Hepatocyte (in vitro differentiated cells): ENCODE data around the gene ZSCAN25. TPM values are rescaled to one million over a fixed set of nuclear protein-coding genes. Genes with fewer than 3 reads are reported as not detected.
A peak's percentile ranks its signal among the peaks of the same experiment; 100 is the strongest.

Experiments used
- DNase-seq: peaks from one replicate; pipeline ENCODE4 v3.0.0-alpha.2; 2016; ENCODE audit warnings: low spot score
- H2AFZ ChIP-seq: fragments of 200-600 bp; sonication (generic); 2 replicates; pipeline ENCODE4 v1.6.0; 2016; ENCODE audit warnings: antibody characterized with exemption, mild to moderate bottlenecking
- H3K27ac ChIP-seq: fragments of 200-600 bp; sonication (generic); 2 replicates; pipeline ENCODE4 v1.5.1; 2016; ENCODE audit warnings: mild to moderate bottlenecking
- H3K27me3 ChIP-seq: fragments of 200-600 bp; sonication (generic); 2 replicates; pipeline ENCODE4 v1.6.1; 2016
- H3K36me3 ChIP-seq: fragments of 200-600 bp; sonication (generic); replicated peaks from 2 replicates; pipeline ENCODE4 v1.5.1; 2016; ENCODE audit warnings: low read depth; ENCODE audit not compliant: insufficient read depth
- H3K4me1 ChIP-seq: fragments of 200-600 bp; sonication (generic); 2 replicates; pipeline ENCODE4 v1.5.1; 2016; ENCODE audit warnings: mild to moderate bottlenecking, moderate library complexity; ENCODE audit not compliant: insufficient read depth
- H3K4me2 ChIP-seq: fragments of 200-600 bp; sonication (generic); 2 replicates; pipeline ENCODE4 v1.6.0; 2016
- H3K4me3 ChIP-seq: fragments of 200-600 bp; sonication (generic); 2 replicates; pipeline ENCODE4 v1.5.1; 2016; ENCODE audit warnings: mild to moderate bottlenecking
- H3K79me2 ChIP-seq: fragments of 200-600 bp; sonication (generic); 2 replicates; pipeline ENCODE4 v1.6.0; 2017; ENCODE audit warnings: mild to moderate bottlenecking
- H3K9me2 ChIP-seq: fragments of 200-600 bp; sonication (generic); replicated peaks from 2 replicates; pipeline ENCODE4 v1.6.0; 2017; ENCODE audit warnings: mild to moderate bottlenecking; ENCODE audit not compliant: insufficient read depth
- H3K9me3 ChIP-seq: fragments of 200-600 bp; sonication (generic); 2 replicates; pipeline ENCODE4 v1.5.1; 2016; ENCODE audit warnings: low read depth, mild to moderate bottlenecking
- H4K20me1 ChIP-seq: fragments of 200-600 bp; sonication (generic); 2 replicates; pipeline ENCODE4 v1.6.0; 2016; ENCODE audit warnings: mild to moderate bottlenecking; ENCODE audit not compliant: insufficient read depth, poor library complexity, severe bottlenecking
- EZH2 ChIP-seq: fragments of 200-600 bp; sonication (generic); IDR thresholded peaks from 2 replicates; pipeline ENCODE4 v1.6.1; 2016; ENCODE audit warnings: antibody characterized with exemption, mild to moderate bottlenecking, borderline replicate concordance
- EZH2phosphoT487 ChIP-seq: fragments of 200-600 bp; sonication (generic); IDR thresholded peaks from one replicate; pipeline ENCODE4 v1.6.1; 2018; ENCODE audit warnings: antibody characterized with exemption, mild to moderate bottlenecking, low read depth, moderate library complexity; ENCODE audit not compliant: unreplicated experiment, severe bottlenecking
- WGBS: methylation state at CpG from one replicate; pipeline ENCODE4 v1.1.6; 2016; ENCODE audit warnings: low lambda C conversion rate; ENCODE audit errors: missing lambda C conversion rate; 5-methylcytosine and 5-hydroxymethylcytosine counted together
- polyA plus RNA-seq: library from polyadenylated mRNA; unstranded; fragments of >200 nt; fragmentation: Nextera tagmentation; extraction: Ambion mirVana; gene quantifications from 2 replicates; pipeline ENCODE4 v1.2.1, GENCODE V29; 2016
- total RNA-seq: library from RNA; depleted of rRNA; stranded (reverse); fragments of >200 nt; gene quantifications from 2 replicates; pipeline ENCODE4 v1.2.3, GENCODE V29; 2014
- TF ChIP-seq, protein P1 (sequence below): fragments of 200-600 bp; sonication (generic); IDR thresholded peaks from 2 replicates; pipeline ENCODE4 v1.5.1; 2016; ENCODE audit warnings: antibody characterized with exemption, mild to moderate bottlenecking; ENCODE audit not compliant: poor library complexity

ZSCAN25 gene
- total and polyA plus RNA-seq, 2 experiments from 2014 or later = 11.4 to 18.8 TPM

DNA sequence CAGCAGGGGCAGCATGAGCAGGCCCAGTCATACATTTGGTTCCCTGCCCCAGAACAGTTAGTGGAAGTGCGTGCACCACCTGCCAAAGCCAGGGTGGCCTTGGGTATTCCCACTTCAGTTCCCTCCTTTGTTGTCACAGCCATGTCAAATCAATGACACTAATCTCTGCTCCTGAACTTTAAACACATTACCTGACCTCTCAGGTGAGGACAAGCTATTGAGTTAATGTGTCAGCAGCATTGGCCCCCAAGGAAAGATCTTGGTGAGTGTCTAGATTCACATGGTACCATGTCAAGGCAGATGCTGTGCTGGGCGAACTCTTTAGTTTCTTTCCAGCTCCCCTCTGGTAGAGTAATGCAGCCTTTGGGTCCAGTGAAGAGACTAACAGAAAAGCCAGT lies 60.9 kb downstream of the ZSCAN25 start:
- H3K4me2 ChIP-seq = peak overlapping the region; percentile 67
- H3K4me1 ChIP-seq = peaks cover 11% of the 10 kb centered on the region
- TF ChIP-seq, protein P1, sequence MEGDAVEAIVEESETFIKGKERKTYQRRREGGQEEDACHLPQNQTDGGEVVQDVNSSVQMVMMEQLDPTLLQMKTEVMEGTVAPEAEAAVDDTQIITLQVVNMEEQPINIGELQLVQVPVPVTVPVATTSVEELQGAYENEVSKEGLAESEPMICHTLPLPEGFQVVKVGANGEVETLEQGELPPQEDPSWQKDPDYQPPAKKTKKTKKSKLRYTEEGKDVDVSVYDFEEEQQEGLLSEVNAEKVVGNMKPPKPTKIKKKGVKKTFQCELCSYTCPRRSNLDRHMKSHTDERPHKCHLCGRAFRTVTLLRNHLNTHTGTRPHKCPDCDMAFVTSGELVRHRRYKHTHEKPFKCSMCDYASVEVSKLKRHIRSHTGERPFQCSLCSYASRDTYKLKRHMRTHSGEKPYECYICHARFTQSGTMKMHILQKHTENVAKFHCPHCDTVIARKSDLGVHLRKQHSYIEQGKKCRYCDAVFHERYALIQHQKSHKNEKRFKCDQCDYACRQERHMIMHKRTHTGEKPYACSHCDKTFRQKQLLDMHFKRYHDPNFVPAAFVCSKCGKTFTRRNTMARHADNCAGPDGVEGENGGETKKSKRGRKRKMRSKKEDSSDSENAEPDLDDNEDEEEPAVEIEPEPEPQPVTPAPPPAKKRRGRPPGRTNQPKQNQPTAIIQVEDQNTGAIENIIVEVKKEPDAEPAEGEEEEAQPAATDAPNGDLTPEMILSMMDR = no peak
- peaks cover 5% of the 10 kb centered on the region for H3K36me3 ChIP-seq
- H3K79me2 ChIP-seq = peaks cover 7% of the 10 kb centered on the region
- H3K27me3 ChIP-seq = no peaks in the 10 kb centered on the region
- H3K9me3 ChIP-seq = no peaks in the 10 kb centered on the region
- DNase-seq = no peak
- H2AFZ ChIP-seq = no peak overlapping the region
- no peaks in the 10 kb centered on the region for H3K9me2 ChIP-seq
- peak overlapping the region; percentile 86 for H3K27ac ChIP-seq
- H3K4me3 ChIP-seq = no peak overlapping the region
- 81% methylated on average over 2 of the region's 2 CpGs for WGBS
- H4K20me1 ChIP-seq = no peaks in the 10 kb centered on the region

DNA sequence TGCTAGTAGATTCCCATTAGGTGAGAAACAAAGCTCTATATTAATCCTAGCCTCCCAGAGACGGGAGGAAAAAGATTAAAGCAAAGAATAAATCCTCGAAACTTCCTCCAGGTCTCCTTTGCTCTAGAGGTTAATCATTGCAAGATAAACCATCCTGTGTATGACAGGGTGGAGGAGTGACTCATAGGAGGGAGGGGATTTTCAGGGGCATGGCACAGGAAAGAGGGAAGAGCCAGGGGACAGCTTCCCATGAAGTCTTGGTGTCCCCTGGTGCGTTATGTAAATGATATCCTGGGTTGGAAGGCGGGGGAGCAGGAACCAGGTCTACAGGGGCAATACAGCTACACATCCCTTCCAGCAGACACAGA lies 62.3 kb downstream of the ZSCAN25 start:
- TF ChIP-seq EZH2phosphoT487 = no peak
- TF ChIP-seq EZH2 = no peak
- TF ChIP-seq, protein P1 = no peak
- WGBS = 39% methylated on average over 4 of the region's 4 CpGs
- Histone ChIP-seq H3K9me2 (no peaks in the 10 kb centered on the region), H4K20me1 (no peaks in the 10 kb centered on the region), H3K27me3 (no peaks in the 10 kb centered on the region), H2AFZ (no peak overlapping the region), H3K4me1 (peaks cover 11% of the 10 kb centered on the region), H3K27ac (peak overlapping the region; percentile 86), H3K36me3 (peaks cover 5% of the 10 kb centered on the region), H3K4me2 (peak overlapping the region; percentile 67), H3K4me3 (no peak overlapping the region), H3K79me2 (peaks cover 7% of the 10 kb centered on the region), H3K9me3 (no peaks in the 10 kb centered on the region)
- DNase-seq = peak; percentile 77

DNA sequence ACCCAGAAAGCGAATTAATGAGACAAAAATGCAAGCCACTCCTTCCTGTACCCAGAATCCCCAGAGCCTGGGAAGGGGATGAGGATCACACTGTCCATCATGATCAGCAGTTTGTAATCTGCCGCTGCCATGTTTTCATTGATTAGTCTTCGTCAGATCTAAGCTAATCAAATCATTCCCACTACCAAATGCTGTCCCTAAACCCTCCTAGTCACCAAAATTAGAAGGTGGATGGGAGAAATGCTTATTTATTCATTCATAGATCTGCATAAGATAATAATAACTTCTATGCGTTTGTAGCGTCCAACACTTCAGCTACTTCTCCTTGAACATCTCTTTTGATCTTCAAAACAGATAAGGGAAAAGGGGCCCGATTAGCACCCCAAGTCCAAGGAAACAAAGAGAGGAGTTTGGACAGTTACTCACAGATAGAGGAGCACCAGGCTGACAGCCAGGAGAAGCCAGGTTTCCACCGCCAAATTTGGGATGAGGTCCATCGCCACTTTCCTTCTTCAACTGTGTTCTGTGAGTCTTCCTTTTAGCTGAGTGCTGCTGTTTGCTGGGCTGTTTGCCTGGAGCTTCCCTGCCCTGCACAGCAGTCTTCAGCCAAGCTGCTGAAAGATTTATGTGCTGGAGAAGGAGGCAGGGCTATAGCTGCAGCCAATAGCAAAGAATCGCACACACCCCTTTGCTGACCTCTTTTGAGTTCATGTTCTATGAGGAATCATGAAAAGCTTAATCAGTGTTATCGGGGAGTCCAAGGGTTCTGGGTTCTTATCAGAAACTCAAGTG lies 62.9 kb downstream of the ZSCAN25 start, which contains the start of gene CYP3A5:
Gene CYP3A5, minus strand, starts transcription at position 597 of the 792 bp plus-strand sequence. Its CDS starts 100 bp downstream, at position 497.
- Histone ChIP-seq H3K27ac (peak within 1 kb of the TSS; percentile 86), H3K27me3 (no peaks in the 10 kb centered on the region), H3K9me2 (no peaks in the 10 kb centered on the region), H3K9me3 (no peaks in the 10 kb centered on the region), H3K4me2 (peak within 1 kb of the TSS; percentile 67), H3K36me3 (peaks cover 5% of the 10 kb centered on the region), H2AFZ (no peak within 1 kb of the TSS), H3K4me1 (peaks cover 11% of the 10 kb centered on the region), H3K79me2 (peaks cover 7% of the 10 kb centered on the region), H4K20me1 (no peaks in the 10 kb centered on the region), H3K4me3 (no peak within 1 kb of the TSS)
- WGBS = 66% methylated on average over 10 of the region's 10 CpGs
- TF ChIP-seq EZH2 = no peak
- TF ChIP-seq EZH2phosphoT487 = no peak
- TF ChIP-seq, protein P1 = no peak
- DNase-seq = peak; percentile 78

Other genes starting within 250 kb of the ZSCAN25 start
- gene ARPC1B, start 242.2 kb upstream of the ZSCAN25 start, total RNA-seq = 139 and 153 TPM in 2 replicates
- 199 and 205 TPM in 2 replicates for gene ARPC1B, start 242.2 kb upstream of the ZSCAN25 start, polyA plus RNA-seq
- gene PDAP1, start 208.3 kb upstream of the ZSCAN25 start, total RNA-seq = 93.9 and 110 TPM in 2 replicates
- gene PDAP1, start 208.3 kb upstream of the ZSCAN25 start, polyA plus RNA-seq = 52.6 and 76.5 TPM in 2 replicates
- gene BUD31, start 208.0 kb upstream of the ZSCAN25 start, total RNA-seq = 77.5 and 87.7 TPM in 2 replicates
- gene BUD31, start 208.0 kb upstream of the ZSCAN25 start, polyA plus RNA-seq = 233 and 235 TPM in 2 replicates
- 9.2 and 11.3 TPM in 2 replicates for gene PTCD1, start 178.1 kb upstream of the ZSCAN25 start, total RNA-seq
- gene PTCD1, start 178.1 kb upstream of the ZSCAN25 start, polyA plus RNA-seq = 7.0 and 10.8 TPM in 2 replicates
- gene CPSF4, start 178.0 kb upstream of the ZSCAN25 start, total RNA-seq = 25.3 and 37.6 TPM in 2 replicates
- 35.1 and 41.1 TPM in 2 replicates for gene CPSF4, start 178.0 kb upstream of the ZSCAN25 start, polyA plus RNA-seq
- gene ATP5MF, start 150.8 kb upstream of the ZSCAN25 start, total RNA-seq = 2,783 and 3,615 TPM in 2 replicates
- 785 and 822 TPM in 2 replicates for gene ATP5MF, start 150.8 kb upstream of the ZSCAN25 start, polyA plus RNA-seq
- gene ZNF789, start 144.1 kb upstream of the ZSCAN25 start, total RNA-seq = 7.0 and 11.3 TPM in 2 replicates
- gene ZNF789, start 144.1 kb upstream of the ZSCAN25 start, polyA plus RNA-seq = 5.5 and 8.1 TPM in 2 replicates
- 19.4 and 23.8 TPM in 2 replicates for gene ZNF394, start 116.7 kb upstream of the ZSCAN25 start, total RNA-seq
- 17.2 and 18.4 TPM in 2 replicates for gene ZNF394, start 116.7 kb upstream of the ZSCAN25 start, polyA plus RNA-seq
- 10.6 and 11.3 TPM in 2 replicates for gene ZKSCAN5, start 112.3 kb upstream of the ZSCAN25 start, total RNA-seq
- 6.2 and 6.9 TPM in 2 replicates for gene ZKSCAN5, start 112.3 kb upstream of the ZSCAN25 start, polyA plus RNA-seq
- gene FAM200A, start 64.8 kb upstream of the ZSCAN25 start, total RNA-seq = 6.3 and 7.2 TPM in 2 replicates
- 3.7 and 4.4 TPM in 2 replicates for gene FAM200A, start 64.8 kb upstream of the ZSCAN25 start, polyA plus RNA-seq
- gene ZNF655, start 58.3 kb upstream of the ZSCAN25 start, total RNA-seq = 69.6 and 76.3 TPM in 2 replicates
- 39.4 and 48.8 TPM in 2 replicates for gene ZNF655, start 58.3 kb upstream of the ZSCAN25 start, polyA plus RNA-seq
- gene TMEM225B, start 18.7 kb upstream of the ZSCAN25 start, total RNA-seq = 0.20 and 0.24 TPM in 2 replicates
- gene TMEM225B, start 18.7 kb upstream of the ZSCAN25 start, polyA plus RNA-seq = 0.12 and 1.8 TPM in 2 replicates
- gene CYP3A5, start 63.0 kb downstream of the ZSCAN25 start, total RNA-seq = 279 and 345 TPM in 2 replicates
- 194 and 228 TPM in 2 replicates for gene CYP3A5, start 63.0 kb downstream of the ZSCAN25 start, polyA plus RNA-seq
- gene CYP3A7, start 118.2 kb downstream of the ZSCAN25 start, total RNA-seq = 770 and 803 TPM in 2 replicates
- 311 and 444 TPM in 2 replicates for gene CYP3A7, start 118.2 kb downstream of the ZSCAN25 start, polyA plus RNA-seq
- gene CYP3A4, start 167.2 kb downstream of the ZSCAN25 start, total RNA-seq = 29.8 and 43.4 TPM in 2 replicates
- 25.6 and 42.2 TPM in 2 replicates for gene CYP3A4, start 167.2 kb downstream of the ZSCAN25 start, polyA plus RNA-seq
- gene CYP3A43, start 211.1 kb downstream of the ZSCAN25 start, total RNA-seq = 0.88 and 1.8 TPM in 2 replicates
- gene CYP3A43, start 211.1 kb downstream of the ZSCAN25 start, polyA plus RNA-seq = 1.7 and 1.8 TPM in 2 replicates